GM23338 (cell line): ENCODE data around the gene WWC1. TPM values are rescaled to one million over a fixed set of nuclear protein-coding genes. Genes with fewer than 3 reads are reported as not detected.

Experiments
- ATAC-seq: fragments of 200-7000 bp; cut with Tn5 transposase; 3 replicates; pipeline ENCODE4 v1.9.1; 2020
- DNase-seq: peaks from one replicate; pipeline ENCODE4 v3.0.0-alpha.2; 2015; ENCODE audit warnings: low spot score
- H2AFZ ChIP-seq: fragments of 200-600 bp; sonication (generic); 2 replicates; pipeline ENCODE4 v1.8.0; 2016; ENCODE audit warnings: antibody characterized with exemption, mild to moderate bottlenecking, moderate library complexity
- H3F3A ChIP-seq: fragments of 200-600 bp; sonication (generic); replicated peaks from 2 replicates; pipeline ENCODE4 v1.8.0; 2017; ENCODE audit warnings: antibody characterized with exemption, mixed run types, low read depth
- H3K27ac ChIP-seq: fragments of 200-600 bp; sonication (generic); 2 replicates; pipeline ENCODE4 v1.6.1; 2016; ENCODE audit warnings: low read depth
- H3K27me3 ChIP-seq: fragments of 200-600 bp; sonication (generic); 2 replicates; pipeline ENCODE4 v1.8.0; 2016; ENCODE audit warnings: mild to moderate bottlenecking, mixed run types, moderate library complexity; ENCODE audit not compliant: insufficient read depth
- H3K36me3 ChIP-seq: fragments of 200-600 bp; sonication (generic); 2 replicates; pipeline ENCODE4 v1.8.0; 2016; ENCODE audit warnings: mild to moderate bottlenecking; ENCODE audit not compliant: insufficient read depth
- H3K4me1 ChIP-seq: fragments of 200-600 bp; sonication (generic); 2 replicates; pipeline ENCODE4 v1.8.0; 2016; ENCODE audit warnings: mild to moderate bottlenecking, moderate library complexity; ENCODE audit not compliant: insufficient read depth
- H3K4me2 ChIP-seq: fragments of 200-600 bp; sonication (generic); 2 replicates; pipeline ENCODE4 v1.7.1; 2017; ENCODE audit warnings: mixed run types
- H3K4me3 ChIP-seq: fragments of 200-600 bp; sonication (generic); 2 replicates; pipeline ENCODE4 v1.6.1; 2016; ENCODE audit warnings: mixed run types
- H3K79me2 ChIP-seq: fragments of 200-600 bp; sonication (generic); replicated peaks from 2 replicates; pipeline ENCODE4 v1.8.0; 2017; ENCODE audit warnings: mild to moderate bottlenecking; ENCODE audit not compliant: insufficient read depth
- H3K9me2 ChIP-seq: fragments of 200-600 bp; sonication (generic); 2 replicates; pipeline ENCODE4 v1.8.0; 2017; ENCODE audit not compliant: insufficient read depth
- H4K20me1 ChIP-seq: fragments of 200-600 bp; sonication (generic); replicated peaks from 2 replicates; pipeline ENCODE4 v1.8.0; 2017; ENCODE audit warnings: mild to moderate bottlenecking; ENCODE audit not compliant: insufficient read depth
- H3K27ac Mint-ChIP-seq: 2 replicates; pipeline ENCODE4 v1.8.0; 2020; ENCODE audit warnings: inconsistent platforms, mild to moderate bottlenecking, moderate library complexity, mixed read lengths
- H3K27me3 Mint-ChIP-seq: 3 replicates; pipeline ENCODE4 v1.8.0; 2022; ENCODE audit warnings: low read depth, mild to moderate bottlenecking, moderate library complexity, mixed read lengths, inconsistent platforms; ENCODE audit not compliant: insufficient read depth, poor library complexity
- H3K36me3 Mint-ChIP-seq: 3 replicates; pipeline ENCODE4 v1.8.0; 2021; ENCODE audit warnings: low read depth, mild to moderate bottlenecking, inconsistent platforms, moderate library complexity, mixed read lengths
- H3K4me1 Mint-ChIP-seq: 3 replicates; pipeline ENCODE4 v1.8.0; 2020; ENCODE audit warnings: mild to moderate bottlenecking, inconsistent platforms, mixed read lengths
- H3K4me3 Mint-ChIP-seq: 3 replicates; pipeline ENCODE4 v1.8.0; 2021; ENCODE audit warnings: moderate library complexity, mild to moderate bottlenecking, inconsistent platforms, mixed read lengths
- H3K9me3 Mint-ChIP-seq: 3 replicates; pipeline ENCODE4 v1.8.0; 2020; ENCODE audit warnings: moderate library complexity, mild to moderate bottlenecking, inconsistent platforms, mixed read lengths
- CREB1 ChIP-seq: fragments of 250-450 bp; sonication (Bioruptor Pico); IDR thresholded peaks from 2 replicates; pipeline ENCODE4 v1.5.0; 2020; ENCODE audit warnings: low read depth, mild to moderate bottlenecking, moderate library complexity
- CTCF ChIP-seq, 2 experiments: fragments of 200-600 bp in 1 of 2; sonication (generic) in 1 of 2; conservative IDR thresholded peaks; 2 replicates each; pipeline versions ENCODE4 v1.5.1 to v1.6.1; 2016 to 2017; ENCODE audit warnings: antibody characterized with exemption in 2 of 2, low read depth in 2 of 2, mild to moderate bottlenecking in 2 of 2, moderate library complexity in 1 of 2
- EZH2 ChIP-seq: fragments of 200-600 bp; sonication (generic); IDR thresholded peaks from one replicate; pipeline ENCODE4 v1.8.0; 2017; ENCODE audit warnings: antibody characterized with exemption, mild to moderate bottlenecking, low read depth; ENCODE audit not compliant: unreplicated experiment
- EZH2phosphoT487 ChIP-seq: fragments of 200-600 bp; sonication (generic); IDR thresholded peaks from one replicate; pipeline ENCODE4 v1.8.1; 2018; ENCODE audit warnings: antibody characterized with exemption; ENCODE audit not compliant: unreplicated experiment
- JUNB ChIP-seq: IDR thresholded peaks from one replicate; pipeline ENCODE4 v1.6.1; 2016; ENCODE audit warnings: antibody characterized with exemption; ENCODE audit not compliant: unreplicated experiment
- NANOG ChIP-seq: IDR thresholded peaks from 2 replicates; pipeline ENCODE4 v1.6.1; 2016; ENCODE audit warnings: antibody characterized with exemption, borderline replicate concordance
- STAT1 ChIP-seq: IDR thresholded peaks from one replicate; pipeline ENCODE4 v1.6.1; 2016; ENCODE audit warnings: antibody characterized with exemption; ENCODE audit not compliant: unreplicated experiment
- ZNF114 ChIP-seq: fragments of 250-450 bp; sonication (Bioruptor Pico); IDR thresholded peaks from 2 replicates; pipeline ENCODE4 v1.5.0; 2020; ENCODE audit warnings: mild to moderate bottlenecking, moderate library complexity
- ZNF331 ChIP-seq: fragments of 250-450 bp; sonication (Bioruptor Pico); IDR thresholded peaks from 2 replicates; pipeline ENCODE4 v1.5.0; 2020; ENCODE audit warnings: low read depth, mild to moderate bottlenecking, moderate library complexity
- polyA plus RNA-seq: library from polyadenylated mRNA; unstranded; fragments of >200 nt; fragmentation: Nextera tagmentation; extraction: Ambion mirVana; gene quantifications from 2 replicates; pipeline ENCODE4 v1.2.1, GENCODE V29; 2016
- total RNA-seq: library from RNA; depleted of rRNA; stranded (reverse); fragments of >200 nt; shearing (Covaris generic); gene quantifications from 2 replicates; pipeline ENCODE4 v1.2.3, GENCODE V29; 2014
- TF ChIP-seq, protein P1 (sequence below): fragments of 250-450 bp; sonication (Bioruptor Pico); IDR thresholded peaks from 2 replicates; pipeline ENCODE4 v1.5.0; 2020; ENCODE audit warnings: mild to moderate bottlenecking, moderate library complexity

WWC1 gene
- total and polyA plus RNA-seq, 2 experiments from 2014 or later = 25.4 to 27.8 TPM

DNA sequence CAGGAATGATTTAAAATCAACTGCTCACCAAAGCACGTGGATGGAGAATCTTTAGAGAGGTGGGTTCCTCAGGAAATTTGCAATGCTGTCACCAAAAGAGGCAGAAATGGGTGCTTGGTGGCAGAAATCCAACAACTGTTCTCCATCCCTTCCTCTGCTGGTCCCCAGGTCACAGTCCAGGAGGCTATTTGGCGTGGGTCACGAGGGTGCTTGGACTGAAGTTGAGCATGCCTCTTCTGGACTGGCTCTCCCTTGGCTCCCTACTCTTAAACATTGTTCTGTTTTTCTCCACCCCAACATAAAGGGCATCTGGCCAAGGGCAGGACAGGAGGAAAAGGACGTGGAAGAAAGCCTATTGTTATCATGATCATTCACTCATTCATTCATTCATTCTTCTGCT lies 58.9 kb downstream of the WWC1 start (continued):
- TF ChIP-seq CTCF (conservative IDR thresholded peaks at IDR 0.05; ENCODE audit: low read depth in 2 of 2) (no peak), CREB1 (CRISPR knock-in tag) (no peak)

DNA sequence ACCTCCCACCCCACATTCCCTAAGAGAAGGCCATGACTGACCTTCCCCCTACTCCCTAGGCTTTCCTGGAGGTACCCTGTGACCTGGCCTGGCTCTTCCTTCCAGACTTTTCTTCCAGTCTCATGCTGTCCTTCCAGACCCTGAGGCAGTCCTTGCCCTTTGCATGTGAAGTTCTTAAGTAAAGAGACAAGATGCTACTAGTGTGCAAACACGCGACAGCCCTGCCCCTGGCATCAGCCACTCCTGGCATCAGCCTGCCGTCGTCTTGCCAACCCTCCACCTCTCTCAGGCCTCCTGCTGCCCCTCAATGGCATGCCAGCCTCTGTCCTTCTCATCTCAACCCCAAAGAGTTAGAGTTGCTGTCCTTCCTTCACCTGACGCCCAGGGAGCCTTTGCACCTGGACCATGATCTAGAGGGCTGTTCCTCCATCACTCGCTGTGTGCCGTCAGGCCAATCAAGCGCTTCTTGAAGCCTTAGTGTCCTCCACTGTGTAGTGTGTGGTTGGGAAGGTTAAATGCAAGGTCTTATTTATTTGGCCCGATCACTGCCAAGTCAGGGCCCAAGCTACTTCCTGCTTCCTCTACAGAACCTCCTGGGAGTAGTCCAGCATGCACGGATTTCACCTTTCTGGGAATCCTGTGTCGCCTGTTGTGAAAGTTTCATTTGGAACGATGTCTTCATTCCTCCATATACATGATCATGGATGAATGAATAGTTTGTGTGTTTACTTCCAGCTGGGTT lies 61.9 kb downstream of the WWC1 start:
- no peaks in the 10 kb centered on the region for H3K36me3 ChIP-seq
- H3K9me3 Mint-ChIP-seq = no peaks in the 10 kb centered on the region; the same call in 2 of the 3 replicates
- no peak overlapping the region for H3K27ac ChIP-seq
- H3K27me3 ChIP-seq = no peaks in the 10 kb centered on the region
- H3K4me3 Mint-ChIP-seq = no peak overlapping the region
- no peak for ATAC-seq
- no peak overlapping the region for H2AFZ ChIP-seq
- no peak overlapping the region for H3K4me3 ChIP-seq
- H3K4me1 Mint-ChIP-seq = peaks cover 45% of the 10 kb centered on the region
- H3K27me3 Mint-ChIP-seq = peaks cover 6% of the 10 kb centered on the region
- TF ChIP-seq JUNB = no peak
- TF ChIP-seq ZNF331 (CRISPR knock-in tag) = no peak
- TF ChIP-seq CREB1 (CRISPR knock-in tag) = no peak
- no peak for TF ChIP-seq EZH2phosphoT487
- no peak for TF ChIP-seq NANOG
- TF ChIP-seq CTCF (conservative IDR thresholded peaks at IDR 0.05; ENCODE audit: low read depth in 2 of 2) = no peak
- TF ChIP-seq, protein P1, sequence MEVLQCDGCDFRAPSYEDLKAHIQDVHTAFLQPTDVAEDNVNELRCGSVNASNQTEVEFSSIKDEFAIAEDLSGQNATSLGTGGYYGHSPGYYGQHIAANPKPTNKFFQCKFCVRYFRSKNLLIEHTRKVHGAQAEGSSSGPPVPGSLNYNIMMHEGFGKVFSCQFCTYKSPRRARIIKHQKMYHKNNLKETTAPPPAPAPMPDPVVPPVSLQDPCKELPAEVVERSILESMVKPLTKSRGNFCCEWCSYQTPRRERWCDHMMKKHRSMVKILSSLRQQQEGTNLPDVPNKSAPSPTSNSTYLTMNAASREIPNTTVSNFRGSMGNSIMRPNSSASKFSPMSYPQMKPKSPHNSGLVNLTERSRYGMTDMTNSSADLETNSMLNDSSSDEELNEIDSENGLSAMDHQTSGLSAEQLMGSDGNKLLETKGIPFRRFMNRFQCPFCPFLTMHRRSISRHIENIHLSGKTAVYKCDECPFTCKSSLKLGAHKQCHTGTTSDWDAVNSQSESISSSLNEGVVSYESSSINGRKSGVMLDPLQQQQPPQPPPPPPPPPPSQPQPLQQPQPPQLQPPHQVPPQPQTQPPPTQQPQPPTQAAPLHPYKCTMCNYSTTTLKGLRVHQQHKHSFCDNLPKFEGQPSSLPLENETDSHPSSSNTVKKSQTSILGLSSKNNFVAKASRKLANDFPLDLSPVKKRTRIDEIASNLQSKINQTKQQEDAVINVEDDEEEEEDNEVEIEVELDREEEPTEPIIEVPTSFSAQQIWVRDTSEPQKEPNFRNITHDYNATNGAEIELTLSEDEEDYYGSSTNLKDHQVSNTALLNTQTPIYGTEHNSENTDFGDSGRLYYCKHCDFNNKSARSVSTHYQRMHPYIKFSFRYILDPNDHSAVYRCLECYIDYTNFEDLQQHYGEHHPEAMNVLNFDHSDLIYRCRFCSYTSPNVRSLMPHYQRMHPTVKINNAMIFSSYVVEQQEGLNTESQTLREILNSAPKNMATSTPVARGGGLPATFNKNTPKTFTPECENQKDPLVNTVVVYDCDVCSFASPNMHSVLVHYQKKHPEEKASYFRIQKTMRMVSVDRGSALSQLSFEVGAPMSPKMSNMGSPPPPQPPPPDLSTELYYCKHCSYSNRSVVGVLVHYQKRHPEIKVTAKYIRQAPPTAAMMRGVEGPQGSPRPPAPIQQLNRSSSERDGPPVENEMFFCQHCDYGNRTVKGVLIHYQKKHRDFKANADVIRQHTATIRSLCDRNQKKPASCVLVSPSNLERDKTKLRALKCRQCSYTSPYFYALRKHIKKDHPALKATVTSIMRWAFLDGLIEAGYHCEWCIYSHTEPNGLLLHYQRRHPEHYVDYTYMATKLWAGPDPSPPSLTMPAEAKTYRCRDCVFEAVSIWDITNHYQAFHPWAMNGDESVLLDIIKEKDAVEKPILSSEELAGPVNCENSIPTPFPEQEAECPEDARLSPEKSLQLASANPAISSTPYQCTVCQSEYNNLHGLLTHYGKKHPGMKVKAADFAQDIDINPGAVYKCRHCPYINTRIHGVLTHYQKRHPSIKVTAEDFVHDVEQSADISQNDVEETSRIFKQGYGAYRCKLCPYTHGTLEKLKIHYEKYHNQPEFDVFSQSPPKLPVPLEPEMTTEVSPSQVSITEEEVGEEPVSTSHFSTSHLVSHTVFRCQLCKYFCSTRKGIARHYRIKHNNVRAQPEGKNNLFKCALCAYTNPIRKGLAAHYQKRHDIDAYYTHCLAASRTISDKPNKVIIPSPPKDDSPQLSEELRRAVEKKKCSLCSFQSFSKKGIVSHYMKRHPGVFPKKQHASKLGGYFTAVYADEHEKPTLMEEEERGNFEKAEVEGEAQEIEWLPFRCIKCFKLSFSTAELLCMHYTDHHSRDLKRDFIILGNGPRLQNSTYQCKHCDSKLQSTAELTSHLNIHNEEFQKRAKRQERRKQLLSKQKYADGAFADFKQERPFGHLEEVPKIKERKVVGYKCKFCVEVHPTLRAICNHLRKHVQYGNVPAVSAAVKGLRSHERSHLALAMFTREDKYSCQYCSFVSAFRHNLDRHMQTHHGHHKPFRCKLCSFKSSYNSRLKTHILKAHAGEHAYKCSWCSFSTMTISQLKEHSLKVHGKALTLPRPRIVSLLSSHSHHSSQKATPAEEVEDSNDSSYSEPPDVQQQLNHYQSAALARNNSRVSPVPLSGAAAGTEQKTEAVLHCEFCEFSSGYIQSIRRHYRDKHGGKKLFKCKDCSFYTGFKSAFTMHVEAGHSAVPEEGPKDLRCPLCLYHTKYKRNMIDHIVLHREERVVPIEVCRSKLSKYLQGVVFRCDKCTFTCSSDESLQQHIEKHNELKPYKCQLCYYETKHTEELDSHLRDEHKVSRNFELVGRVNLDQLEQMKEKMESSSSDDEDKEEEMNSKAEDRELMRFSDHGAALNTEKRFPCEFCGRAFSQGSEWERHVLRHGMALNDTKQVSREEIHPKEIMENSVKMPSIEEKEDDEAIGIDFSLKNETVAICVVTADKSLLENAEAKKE = no peak
- TF ChIP-seq EZH2 = no peak
- no peak for TF ChIP-seq STAT1
- TF ChIP-seq ZNF114 (CRISPR knock-in tag) = no peak
- H3F3A ChIP-seq = no peaks in the 10 kb centered on the region
- H3K9me2 ChIP-seq = no peaks in the 10 kb centered on the region
- DNase-seq = no peak
- H3K27ac Mint-ChIP-seq = peak overlapping the region; percentile 61; the same call in 1 of the 2 replicates
- peaks cover 49% of the 10 kb centered on the region for H3K79me2 ChIP-seq
- H3K4me1 ChIP-seq = peaks cover 11% of the 10 kb centered on the region
- peaks cover 23% of the 10 kb centered on the region for H4K20me1 ChIP-seq
- no peaks in the 10 kb centered on the region for H3K36me3 Mint-ChIP-seq
- H3K4me2 ChIP-seq = no peak overlapping the region
